Astrocyte (in vitro differentiated cells and primary cell): ENCODE measurements around the gene GPRIN1. TPM values are rescaled to one million over a fixed set of nuclear protein-coding genes. Genes with fewer than 3 reads are reported as not detected.

Source experiments
- DNase-seq: peaks from one replicate; pipeline ENCODE4 v3.0.0-alpha.2; 2010; ENCODE audit warnings: low read depth
- FAIRE-seq: peaks from 2 replicates; lab custom pipeline; 2011; peaks lifted over from hg19 to GRCh38; lab: Jason Lieb, UNC
- H2AFZ ChIP-seq: 2 replicates; pipeline ENCODE4 v1.6.0; 2012; ENCODE audit warnings: low read depth, low read length, inconsistent platforms
- H3K27ac ChIP-seq: 2 replicates; pipeline ENCODE4 v1.5.1; 2011; ENCODE audit warnings: low read depth, low read length, inconsistent platforms
- H3K27me3 ChIP-seq: 2 replicates; pipeline ENCODE4 v1.6.0; 2011; ENCODE audit warnings: low read length, inconsistent platforms; ENCODE audit not compliant: insufficient read depth
- H3K36me3 ChIP-seq: 2 replicates; pipeline ENCODE4 v1.5.1; 2011; ENCODE audit warnings: low read length, inconsistent platforms; ENCODE audit not compliant: insufficient read depth
- H3K4me1 ChIP-seq: 2 replicates; pipeline ENCODE4 v1.5.1; 2011; ENCODE audit warnings: low read length, inconsistent platforms; ENCODE audit not compliant: insufficient read depth
- H3K4me2 ChIP-seq: 2 replicates; pipeline ENCODE4 v1.6.0; 2012; ENCODE audit warnings: low read length, inconsistent platforms
- H3K4me3 ChIP-seq: 2 replicates; pipeline ENCODE4 v1.5.1; 2011; ENCODE audit warnings: low read depth, mild to moderate bottlenecking, low read length, inconsistent platforms; ENCODE audit not compliant: insufficient read depth
- H3K79me2 ChIP-seq: 2 replicates; pipeline ENCODE4 v1.6.0; 2012; ENCODE audit warnings: mild to moderate bottlenecking, low read length, inconsistent platforms; ENCODE audit not compliant: insufficient read depth
- H3K9ac ChIP-seq: 2 replicates; pipeline ENCODE4 v1.6.0; 2012; ENCODE audit warnings: mild to moderate bottlenecking, low read length, inconsistent platforms
- H3K9me3 ChIP-seq: 2 replicates; pipeline ENCODE4 v1.5.1; 2012; ENCODE audit warnings: low read depth, mild to moderate bottlenecking, low read length, inconsistent platforms; ENCODE audit not compliant: insufficient read depth
- H4K20me1 ChIP-seq: 2 replicates; pipeline ENCODE4 v1.6.0; 2012; ENCODE audit warnings: low read length, inconsistent platforms; ENCODE audit not compliant: insufficient read depth
- H3K27ac Mint-ChIP-seq: one replicate; pipeline ENCODE4 v1.8.0; 2021; ENCODE audit warnings: mild to moderate bottlenecking, mixed read lengths; ENCODE audit not compliant: unreplicated experiment
- H3K27me3 Mint-ChIP-seq: one replicate; pipeline ENCODE4 v1.8.0; 2021; ENCODE audit warnings: low read depth, mixed read lengths; ENCODE audit not compliant: unreplicated experiment
- H3K36me3 Mint-ChIP-seq: one replicate; pipeline ENCODE4 v1.8.0; 2021; ENCODE audit warnings: low read depth, mixed read lengths; ENCODE audit not compliant: unreplicated experiment
- H3K4me1 Mint-ChIP-seq: one replicate; pipeline ENCODE4 v1.8.0; 2021; ENCODE audit warnings: low read depth, mixed read lengths; ENCODE audit not compliant: unreplicated experiment
- H3K4me3 Mint-ChIP-seq: one replicate; pipeline ENCODE4 v1.8.0; 2021; ENCODE audit warnings: mild to moderate bottlenecking, moderate library complexity, mixed read lengths; ENCODE audit not compliant: unreplicated experiment
- H3K9me3 Mint-ChIP-seq: one replicate; pipeline ENCODE4 v1.8.0; 2021; ENCODE audit warnings: mild to moderate bottlenecking, mixed read lengths; ENCODE audit not compliant: unreplicated experiment
- CTCF ChIP-seq: IDR thresholded peaks from 2 replicates; pipeline ENCODE4 v1.5.1; 2011; ENCODE audit warnings: low read depth, mild to moderate bottlenecking, inconsistent platforms, low read length, moderate library complexity; ENCODE audit not compliant: insufficient read depth
- EZH2 ChIP-seq: IDR thresholded peaks from 2 replicates; pipeline ENCODE4 v1.6.1; 2012; ENCODE audit warnings: mild to moderate bottlenecking, low read length, inconsistent platforms; ENCODE audit not compliant: insufficient read depth
- total RNA-seq: library from RNA; stranded (reverse); gene quantifications from 2 replicates; pipeline ENCODE4 v1.2.1, GENCODE V29; 2021

Gene GPRIN1
- total RNA-seq, 1 donor from 2014 or later: 6.8 TPM

- H3K36me3 ChIP-seq: no peaks in the 10 kb centered on the region
- H3K4me1 Mint-ChIP-seq: no peaks in the 10 kb centered on the region
- peaks cover 41% of the 10 kb centered on the region for H3K27me3 Mint-ChIP-seq
- H3K4me3 Mint-ChIP-seq: no peak overlapping the region
- no peak overlapping the region for H3K4me3 ChIP-seq
- DNase-seq: no peak
- no peak for FAIRE-seq
- H3K4me2 ChIP-seq: no peak overlapping the region
- peaks cover 5% of the 10 kb centered on the region for H3K27me3 ChIP-seq
- no peaks in the 10 kb centered on the region for H3K9me3 ChIP-seq
- no peaks in the 10 kb centered on the region for H3K9me3 Mint-ChIP-seq
- no peak overlapping the region for H3K27ac Mint-ChIP-seq
- H3K4me1 ChIP-seq: no peaks in the 10 kb centered on the region
- no peak overlapping the region for H3K9ac ChIP-seq
- no peaks in the 10 kb centered on the region for H3K79me2 ChIP-seq
- no peak overlapping the region for H2AFZ ChIP-seq
- TF ChIP-seq CTCF: no peak
- TF ChIP-seq EZH2: no peak
- H3K36me3 Mint-ChIP-seq: no peaks in the 10 kb centered on the region
- H3K27ac ChIP-seq: no peak overlapping the region
- H4K20me1 ChIP-seq: no peaks in the 10 kb centered on the region
Measured at GRCh38 chr5:176575066-176575465, 34.9 kb downstream of the GPRIN1 start.

- no peak overlapping the region for H3K4me2 ChIP-seq
Measured at GRCh38 chr5:176574297-176574591, 35.7 kb downstream of the GPRIN1 start.

More at GRCh38 chr5:176574297-176574591, 35.7 kb downstream of the GPRIN1 start:
- no peak overlapping the region for H3K4me3 Mint-ChIP-seq
- Histone ChIP-seq H3K9ac (no peak overlapping the region), H3K79me2 (no peaks in the 10 kb centered on the region), H3K36me3 (no peaks in the 10 kb centered on the region), H4K20me1 (no peaks in the 10 kb centered on the region), H3K4me1 (no peaks in the 10 kb centered on the region), H3K27ac (no peak overlapping the region), H3K4me3 (no peak overlapping the region), H3K9me3 (no peaks in the 10 kb centered on the region), H3K27me3 (peaks cover 5% of the 10 kb centered on the region), H2AFZ (no peak overlapping the region)
- no peak for DNase-seq
- H3K36me3 Mint-ChIP-seq: no peaks in the 10 kb centered on the region
- H3K27ac Mint-ChIP-seq: no peak overlapping the region
- TF ChIP-seq EZH2 (no peak), CTCF (no peak)
- H3K4me1 Mint-ChIP-seq: no peaks in the 10 kb centered on the region
- no peak for FAIRE-seq
- no peaks in the 10 kb centered on the region for H3K9me3 Mint-ChIP-seq
- peaks cover 38% of the 10 kb centered on the region for H3K27me3 Mint-ChIP-seq
